Neural progenitor cell (in vitro differentiated cells): ENCODE measurements around the gene ARHGEF12.

Source experiments
- CTCF ChIP-seq: fragments of 200-600 bp; sonication (generic); IDR thresholded peaks from 2 replicates; pipeline ENCODE4 v1.5.1; 2017; ENCODE audit warnings: antibody characterized with exemption, mild to moderate bottlenecking
- EZH2 ChIP-seq: fragments of 200-600 bp; sonication (generic); IDR thresholded peaks from 2 replicates; pipeline ENCODE4 v1.6.1; 2017; ENCODE audit warnings: antibody characterized with exemption, mild to moderate bottlenecking, moderate library complexity

- TF ChIP-seq EZH2 (no peak), CTCF (no peak)
These were observed 89.3 kb downstream of the ARHGEF12 start for GRCh38 chr11:120425527-120425926.
